A673 (cell line): Measurements from ENCODE around the gene GPC1.

Experiments used
- CTCF ChIP-seq: fragments of 300-800, 200-600 bp; sonication (generic); conservative IDR thresholded peaks from 2 replicates; pipeline ENCODE4 v1.5.1; 2017; ENCODE audit warnings: low read depth, mild to moderate bottlenecking, antibody characterized with exemption, low read length, moderate library complexity, mixed read lengths
- EZH2 ChIP-seq: fragments of 200-600 bp; sonication (generic); IDR thresholded peaks from 2 replicates; pipeline ENCODE4 v1.6.1; 2017; ENCODE audit warnings: borderline replicate concordance, low read depth, mild to moderate bottlenecking, mixed read lengths, antibody characterized with exemption, low read length; ENCODE audit not compliant: poor library complexity, severe bottlenecking

GRCh38 chr2:240450532-240451107 is 15.2 kb downstream of the GPC1 start:
- TF ChIP-seq CTCF (no peak), EZH2 (no peak)
